ENCODE results near the gene HEATR9.
A peak's percentile ranks its signal among the peaks of the same experiment; 100 is the strongest.
"Not testable (repeated sequence)": the region's sequence is repeated elsewhere in the genome, so short reads cannot be mapped to it uniquely, and the experiment has no call there.

HEATR9 gene, protein sequence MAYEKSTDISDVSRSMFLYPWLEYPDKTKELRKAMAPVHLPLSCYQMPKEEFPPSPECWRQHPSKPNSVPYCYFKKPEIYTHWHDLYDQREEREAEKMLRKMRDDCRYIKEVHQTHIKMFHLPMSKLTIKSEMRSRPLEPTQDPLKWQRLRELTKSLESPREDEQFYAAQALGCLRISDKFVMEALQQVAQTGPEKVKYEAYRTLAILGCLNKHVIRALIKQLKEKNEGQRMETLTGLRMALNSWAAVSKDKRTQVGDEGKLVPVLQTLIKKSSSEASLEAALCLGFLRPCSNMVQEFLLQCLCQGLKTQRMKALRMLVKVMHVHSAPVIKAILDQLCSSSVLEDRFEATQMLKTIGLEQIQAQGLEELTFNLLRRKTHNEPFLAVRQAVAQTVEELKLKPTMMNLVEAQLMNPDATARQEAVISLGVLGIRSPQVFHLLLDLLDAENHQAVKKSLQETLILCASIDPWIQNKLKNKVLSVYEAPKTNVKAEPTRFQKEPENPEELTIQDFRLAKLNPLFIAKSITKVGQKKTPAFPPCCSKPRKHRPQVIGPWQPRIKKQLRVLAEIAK

DNA sequence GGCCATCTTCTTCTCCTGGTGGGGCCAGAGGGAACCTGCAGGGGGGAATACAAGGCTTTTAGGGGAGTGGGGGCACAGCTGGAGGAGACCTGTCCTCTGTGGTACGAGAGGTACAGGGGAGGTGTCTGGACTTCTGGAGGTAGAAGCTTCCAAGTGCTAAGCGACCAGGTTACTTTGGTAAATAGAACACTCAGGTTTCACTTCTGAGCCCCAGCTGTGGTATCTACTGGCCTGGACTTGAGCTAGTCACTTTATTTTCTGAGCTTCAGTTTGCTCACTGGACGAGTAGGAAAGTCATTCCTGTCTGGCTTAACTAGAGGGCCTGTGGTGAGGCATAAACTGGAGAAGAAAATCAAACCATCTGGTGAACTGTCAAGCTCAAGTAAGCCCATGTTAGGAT, at the start of gene HEATR9:
Gene HEATR9, minus strand, starts transcription at position 155 of the 400 bp plus-strand sequence. Its CDS starts 149 bp downstream, at position 6.
- DNase-seq: no peak

DNA sequence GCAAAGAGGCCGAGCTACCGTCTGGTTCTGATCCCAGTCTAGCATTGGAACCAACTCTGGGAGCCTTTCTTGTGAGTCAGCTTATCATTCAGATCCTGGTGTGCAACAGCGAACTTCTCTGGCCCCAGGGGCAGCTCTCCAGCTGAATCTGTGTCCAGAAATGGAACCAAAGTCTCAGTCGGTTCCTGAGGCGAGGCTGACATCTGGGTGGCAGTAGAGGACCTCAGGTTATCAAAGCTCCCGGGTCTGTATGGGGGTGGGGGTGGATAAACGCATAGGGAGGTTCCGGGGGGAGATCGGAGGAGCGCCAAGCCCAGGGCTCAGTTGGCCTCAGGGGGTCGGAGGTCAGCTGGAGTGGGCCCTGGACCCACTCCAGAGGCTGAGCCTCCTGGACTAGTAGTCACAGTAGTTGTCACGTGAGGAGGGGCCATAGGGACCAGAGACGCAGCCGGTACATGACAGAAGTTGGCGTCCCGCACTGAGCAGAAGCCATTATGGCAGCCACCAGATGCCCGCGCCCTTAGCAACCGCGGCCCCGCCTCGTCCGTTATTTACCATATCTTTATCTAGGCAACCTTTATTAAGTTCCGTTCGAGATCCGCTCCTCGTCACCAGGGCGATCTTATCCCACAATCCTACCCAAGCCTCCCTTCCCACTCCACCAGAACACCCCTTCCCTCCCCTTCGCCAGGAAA, 49.0 kb upstream of the HEATR9 start:
- DNase-seq: no peak

DNA sequence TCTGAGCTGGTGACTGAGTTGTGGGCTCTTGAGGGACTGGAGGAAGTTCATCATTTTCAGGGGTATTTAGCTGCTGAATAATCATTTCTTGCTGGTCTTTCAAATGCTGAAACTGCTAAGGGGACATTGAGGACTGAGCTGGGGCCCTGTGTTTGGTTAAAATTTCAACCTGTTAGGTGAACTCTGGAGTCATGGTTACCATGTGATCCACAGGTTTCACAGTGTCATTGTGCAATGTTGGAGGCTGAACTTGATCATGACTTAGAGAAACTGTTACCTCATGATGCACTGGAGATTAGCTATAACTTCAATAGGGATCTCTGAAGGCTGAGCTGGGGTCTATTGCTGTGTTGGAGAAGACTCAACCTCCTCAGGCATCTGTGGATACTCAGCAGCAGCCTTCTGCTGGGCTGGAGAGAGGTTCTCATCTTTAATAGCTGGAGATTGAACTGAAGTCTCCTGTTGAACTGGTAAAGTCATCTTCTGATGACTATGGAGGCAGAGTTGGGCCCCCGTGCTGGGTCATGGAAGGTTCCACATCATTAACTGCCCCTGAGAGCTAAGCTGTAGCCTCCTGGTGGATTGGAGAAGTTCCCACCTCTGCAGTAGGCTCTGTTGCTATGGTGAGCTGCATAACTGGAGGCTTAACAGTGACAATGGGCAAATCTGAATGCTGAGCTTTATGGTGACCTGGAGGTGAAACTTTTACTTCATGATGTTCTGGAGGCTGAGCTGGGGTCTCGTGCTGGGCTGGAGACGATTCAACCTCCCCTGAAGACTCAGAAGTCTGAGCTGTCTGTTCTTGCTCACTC, 46.7 kb upstream of the HEATR9 start:
- DNase-seq: no peak

DNA sequence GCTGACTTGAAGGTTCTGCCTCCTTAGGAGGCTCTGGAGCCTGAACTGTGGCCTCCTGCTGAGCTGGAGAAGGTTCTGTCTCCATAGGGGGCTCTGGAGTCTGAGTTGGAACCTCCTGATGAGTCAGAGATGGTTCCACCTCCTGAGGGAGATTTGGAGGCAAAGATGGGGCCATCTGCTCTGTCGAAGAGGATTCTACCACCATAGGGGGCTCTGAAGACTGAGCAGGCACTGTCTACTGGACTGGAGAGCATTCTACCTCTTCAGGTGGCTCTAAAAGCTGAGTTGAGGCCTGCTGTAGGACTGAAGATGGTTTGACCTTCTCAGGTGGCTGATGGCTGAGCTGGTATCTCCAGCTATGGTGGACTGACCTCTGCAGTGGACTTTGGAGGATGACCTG, 45.7 kb upstream of the HEATR9 start:
- DNase-seq: no peak

DNA sequence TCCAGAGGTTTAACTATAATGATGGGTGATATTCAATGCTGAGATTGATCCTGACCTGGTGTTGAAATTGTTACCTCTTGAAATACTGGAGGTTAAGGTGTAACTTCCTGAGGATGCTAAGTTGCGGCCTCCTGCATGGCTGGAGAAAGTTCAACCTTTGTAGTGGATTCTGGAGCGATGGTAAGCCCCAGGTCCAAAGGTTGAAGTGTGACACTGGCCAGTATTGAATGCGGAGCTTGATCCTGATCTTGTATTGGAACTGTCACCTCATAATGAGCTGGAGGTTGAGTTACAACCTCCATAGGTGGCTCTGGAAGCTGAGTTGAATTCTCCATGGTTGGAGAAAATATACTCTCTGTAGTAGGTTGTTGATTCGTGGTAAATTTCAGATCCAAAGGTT, 44.9 kb upstream of the HEATR9 start:
- DNase-seq: no peak

DNA sequence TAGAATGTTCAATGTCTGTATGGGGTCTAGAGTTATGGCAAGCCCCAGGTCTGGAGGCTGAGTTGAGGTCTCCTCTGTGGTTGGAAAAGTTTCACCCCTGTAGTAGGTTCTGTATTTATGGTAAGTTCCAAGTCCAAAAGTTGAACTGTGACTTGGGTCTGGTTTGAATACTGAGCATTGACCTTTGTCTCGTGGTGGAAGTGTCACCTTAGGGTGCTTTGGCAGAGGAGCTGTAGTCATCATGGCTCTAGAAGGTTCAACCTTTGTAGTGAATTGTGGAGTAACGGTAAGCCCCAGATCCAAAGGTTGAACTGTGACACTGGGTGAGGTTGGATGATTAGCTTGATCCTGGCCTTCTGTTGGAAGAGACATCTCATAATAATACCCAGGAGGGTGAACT, 44.3 kb upstream of the HEATR9 start:
- no peak for DNase-seq

DNA sequence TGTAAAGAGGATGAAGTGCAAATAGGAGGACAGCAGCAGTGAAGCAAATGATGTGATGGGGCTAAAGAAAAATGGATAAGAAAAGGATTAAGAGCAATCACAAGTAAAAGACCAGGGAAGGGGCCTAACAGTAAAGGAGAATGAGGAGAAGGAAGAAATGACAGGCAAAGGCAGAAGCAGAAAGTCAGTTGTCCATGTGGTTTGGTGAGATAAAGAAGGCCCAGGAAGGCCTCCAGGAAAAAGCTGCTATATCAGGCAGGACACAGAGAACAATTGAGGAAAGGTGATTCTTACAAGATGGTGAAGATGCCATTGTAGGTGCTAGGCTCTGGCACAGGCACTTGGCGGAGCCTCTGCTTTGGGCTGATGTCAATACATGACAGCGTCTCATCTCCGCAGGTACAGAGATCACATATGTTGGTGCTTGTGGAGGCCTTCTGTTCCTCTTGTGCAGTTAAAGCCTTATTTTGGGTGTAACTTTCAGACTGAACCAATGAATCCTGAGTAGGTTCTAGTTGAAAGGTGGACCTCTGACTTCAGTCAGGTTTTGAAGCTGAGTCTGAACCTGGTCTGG, 43.7 kb upstream of the HEATR9 start:
- DNase-seq: no peak

DNA sequence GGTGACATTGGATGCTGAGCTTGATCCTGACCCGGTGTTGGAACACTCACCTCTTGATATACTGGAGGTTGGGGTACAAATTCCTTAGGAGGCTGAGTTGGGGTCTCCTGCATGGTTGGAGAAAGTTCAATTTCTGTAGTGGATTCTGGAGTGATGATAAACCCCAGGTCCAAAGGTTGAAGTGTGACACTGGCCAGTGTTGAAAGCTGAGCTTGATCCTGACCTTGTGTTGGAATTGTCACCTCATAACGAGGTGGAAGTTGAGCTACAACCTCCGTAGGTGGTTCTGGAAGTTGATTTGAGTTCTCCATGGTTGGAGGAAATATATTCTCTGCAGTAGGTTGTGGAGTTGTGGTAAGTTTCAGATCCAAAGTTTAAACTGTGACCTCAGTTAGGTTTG, 40.7 kb upstream of the HEATR9 start:
- DNase-seq: no peak

DNA sequence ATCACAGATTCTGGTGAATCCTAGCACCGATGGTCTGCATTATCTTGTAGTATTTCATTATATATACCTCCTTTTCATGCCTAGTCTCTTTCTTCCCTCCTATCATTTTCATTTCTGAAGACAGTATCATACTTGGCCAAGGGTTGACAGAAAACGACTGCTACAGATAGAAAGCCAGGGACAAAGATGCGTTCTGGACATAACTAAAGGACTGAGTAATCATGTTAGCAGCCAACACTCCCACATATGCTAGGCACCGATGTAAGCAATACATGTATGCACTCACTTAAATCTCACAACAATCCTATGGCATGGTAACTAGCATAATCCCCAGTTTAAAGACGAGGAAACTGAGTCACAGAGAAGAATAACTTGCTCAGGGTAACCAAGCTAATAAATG, 39.0 kb upstream of the HEATR9 start:
- DNase-seq: no peak

DNA sequence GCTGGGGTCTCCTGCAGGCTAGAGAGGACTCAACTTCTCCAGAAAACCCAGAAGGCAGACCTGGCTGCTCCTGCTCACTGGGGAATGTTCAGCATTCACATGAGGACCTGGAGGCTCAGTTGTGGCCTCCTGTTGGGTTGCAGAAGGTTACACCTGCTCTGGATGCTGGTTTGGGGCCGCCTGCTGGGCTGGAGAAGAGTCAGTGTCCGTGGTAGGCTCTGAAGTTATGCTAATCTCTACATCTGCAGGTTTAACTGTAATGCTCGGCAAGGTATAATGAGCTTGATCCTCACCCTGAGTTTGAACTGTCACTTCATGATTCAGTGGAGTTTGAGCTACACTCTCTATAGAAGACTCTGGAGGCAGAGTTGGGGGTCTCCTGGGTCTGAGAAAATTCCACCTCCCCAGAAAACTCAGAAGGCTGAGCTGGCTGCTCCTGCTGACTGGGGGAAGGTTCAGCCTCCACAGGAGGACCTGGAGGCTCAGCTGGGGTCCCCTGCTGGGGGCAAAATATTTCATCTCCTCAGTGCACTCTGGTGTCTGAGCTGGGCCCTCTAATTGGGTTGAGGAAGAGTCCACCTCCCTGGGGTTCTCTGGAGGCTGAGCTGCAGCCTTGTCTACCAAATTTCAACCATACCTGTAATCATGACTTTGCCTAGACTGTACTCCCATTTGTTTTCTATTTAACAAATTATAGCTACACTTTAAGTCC, 38.4 kb upstream of the HEATR9 start:
- DNase-seq: peak; percentile 14

DNA sequence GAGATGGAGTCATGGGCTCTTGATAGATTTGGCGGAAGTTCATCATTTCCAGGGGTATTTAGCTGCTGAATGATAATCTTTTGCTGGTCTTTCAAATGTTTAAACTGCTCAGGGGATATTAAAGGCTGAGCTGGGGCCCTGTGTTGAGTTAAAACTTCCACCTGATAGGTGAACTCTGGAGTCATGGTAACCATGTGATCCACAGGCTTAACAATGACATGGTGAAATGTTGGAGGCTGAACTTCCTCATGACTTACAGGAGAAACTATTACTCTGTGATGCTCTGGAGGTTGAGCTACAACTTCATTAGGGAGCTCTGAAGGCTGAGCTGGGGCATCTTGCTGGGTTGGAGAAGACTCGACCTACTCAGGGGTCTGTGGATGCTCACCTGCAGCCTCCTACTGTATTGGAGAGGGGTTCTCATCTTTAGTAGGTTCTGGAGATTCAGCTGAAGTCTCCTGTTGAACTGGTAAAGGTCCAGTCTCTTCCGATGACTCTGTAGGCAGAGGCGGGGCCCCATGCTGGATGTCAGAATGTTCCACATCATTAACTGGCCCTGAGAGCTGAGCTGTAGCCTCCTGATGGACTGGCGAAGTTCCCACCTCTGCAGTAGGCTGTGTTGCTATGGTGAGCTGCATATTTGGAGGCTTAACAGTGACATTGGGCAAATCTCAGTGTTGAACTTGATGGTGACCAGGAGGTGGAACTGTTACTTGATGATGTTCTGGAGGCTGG, 37.7 kb upstream of the HEATR9 start:
- no peak for DNase-seq

DNA sequence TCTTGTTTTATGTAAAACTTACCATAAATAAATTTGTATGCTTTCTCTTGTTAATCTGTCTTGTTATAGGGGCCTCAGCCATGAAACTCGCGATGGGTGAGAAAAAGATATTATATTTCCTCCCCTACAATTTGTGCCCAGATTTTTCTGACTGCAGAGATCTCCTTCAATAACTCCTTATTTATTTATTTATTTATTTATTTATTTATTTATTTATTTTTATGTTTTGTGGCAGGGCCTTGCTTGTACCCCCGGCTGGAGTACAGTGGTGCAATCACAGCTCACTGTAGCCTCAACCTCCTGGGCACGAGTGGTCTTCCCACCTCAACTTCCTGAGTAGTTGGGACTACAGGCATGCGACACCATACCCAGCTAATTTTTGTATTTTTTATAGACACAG, 34.8 kb upstream of the HEATR9 start:
- DNase-seq: no peak

DNA sequence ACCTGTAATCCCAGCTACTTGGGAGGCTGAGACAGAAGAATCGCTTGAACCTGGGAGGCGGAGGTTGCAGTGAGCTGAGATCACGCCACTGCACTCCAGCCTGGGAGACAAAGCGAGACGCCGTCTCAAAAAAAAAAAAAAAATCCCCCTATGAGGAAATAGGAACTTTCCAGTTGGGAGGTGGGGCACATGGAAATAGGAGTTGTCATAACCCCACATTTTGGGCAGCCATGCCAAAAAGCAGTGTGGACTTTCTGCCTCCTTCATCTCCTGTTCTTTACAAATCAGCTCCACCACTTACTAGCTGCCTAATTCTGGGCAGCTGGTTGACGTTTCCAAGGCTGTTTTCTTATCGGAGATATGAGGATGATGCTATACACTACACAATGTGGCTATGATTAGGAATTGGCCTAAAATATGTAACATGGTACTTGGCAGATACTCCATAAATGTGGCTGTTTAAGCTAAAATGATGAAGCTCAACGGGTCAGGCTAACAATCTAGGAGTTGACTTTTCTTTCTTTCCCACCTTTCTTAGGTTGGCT, 33.0 kb upstream of the HEATR9 start:
- no peak for DNase-seq

DNA sequence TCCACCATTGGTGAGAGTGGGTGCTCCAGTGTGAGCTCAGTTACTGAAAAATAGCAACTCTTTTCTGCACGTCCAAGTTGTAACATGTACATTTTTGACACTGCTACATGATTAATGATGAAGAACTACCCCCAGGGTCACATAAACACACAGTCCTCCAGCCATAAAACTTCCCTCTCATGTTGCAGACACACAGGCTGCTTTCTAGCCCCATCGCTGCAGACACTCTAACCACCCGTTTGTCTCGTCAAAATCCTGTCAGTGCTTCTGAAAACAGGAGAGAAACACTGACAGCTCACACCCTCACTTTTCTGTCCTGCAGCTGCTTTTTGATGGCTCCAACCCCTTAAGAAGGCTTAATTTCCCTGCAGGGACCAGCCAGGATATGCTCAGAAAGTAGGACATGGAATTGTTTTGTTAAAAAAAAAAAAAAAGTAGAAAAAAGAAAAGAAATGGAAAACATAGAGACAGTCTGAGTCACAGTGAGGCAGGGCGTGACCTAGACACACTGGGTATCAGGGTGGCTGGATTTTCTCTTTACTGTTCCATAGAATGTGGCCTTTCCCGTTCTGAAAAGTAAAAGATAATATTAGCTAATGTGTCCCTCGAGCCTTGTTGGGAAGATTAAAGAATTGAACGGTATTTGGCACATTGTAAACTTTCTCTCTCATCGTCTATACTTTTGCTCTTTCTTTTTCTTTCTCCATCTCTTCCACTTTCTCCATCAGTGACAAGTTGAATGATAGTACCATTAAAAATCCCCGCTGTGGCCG, 32.2 kb upstream of the HEATR9 start:
- DNase-seq: peak; percentile 66

DNA sequence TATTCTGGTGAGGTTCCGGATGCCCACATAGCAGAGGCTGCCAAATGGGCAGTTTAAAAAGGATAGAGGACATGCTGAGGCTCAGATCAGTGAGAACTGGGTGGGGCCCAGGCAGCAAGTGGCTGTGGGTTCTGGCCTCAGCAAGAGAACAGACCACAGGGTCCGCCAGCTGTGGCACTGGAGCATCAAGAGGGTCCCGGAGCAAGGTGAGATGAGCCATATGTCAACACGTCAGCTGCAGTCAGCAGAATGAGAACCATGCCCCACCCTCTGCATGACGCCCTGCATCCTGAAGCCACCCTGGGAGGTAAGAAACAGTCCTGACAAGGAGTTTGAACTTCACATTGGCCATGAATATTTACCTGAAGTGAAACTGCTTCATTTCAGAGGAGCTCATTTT, 31.6 kb upstream of the HEATR9 start:
- DNase-seq: peak; percentile 61

DNA sequence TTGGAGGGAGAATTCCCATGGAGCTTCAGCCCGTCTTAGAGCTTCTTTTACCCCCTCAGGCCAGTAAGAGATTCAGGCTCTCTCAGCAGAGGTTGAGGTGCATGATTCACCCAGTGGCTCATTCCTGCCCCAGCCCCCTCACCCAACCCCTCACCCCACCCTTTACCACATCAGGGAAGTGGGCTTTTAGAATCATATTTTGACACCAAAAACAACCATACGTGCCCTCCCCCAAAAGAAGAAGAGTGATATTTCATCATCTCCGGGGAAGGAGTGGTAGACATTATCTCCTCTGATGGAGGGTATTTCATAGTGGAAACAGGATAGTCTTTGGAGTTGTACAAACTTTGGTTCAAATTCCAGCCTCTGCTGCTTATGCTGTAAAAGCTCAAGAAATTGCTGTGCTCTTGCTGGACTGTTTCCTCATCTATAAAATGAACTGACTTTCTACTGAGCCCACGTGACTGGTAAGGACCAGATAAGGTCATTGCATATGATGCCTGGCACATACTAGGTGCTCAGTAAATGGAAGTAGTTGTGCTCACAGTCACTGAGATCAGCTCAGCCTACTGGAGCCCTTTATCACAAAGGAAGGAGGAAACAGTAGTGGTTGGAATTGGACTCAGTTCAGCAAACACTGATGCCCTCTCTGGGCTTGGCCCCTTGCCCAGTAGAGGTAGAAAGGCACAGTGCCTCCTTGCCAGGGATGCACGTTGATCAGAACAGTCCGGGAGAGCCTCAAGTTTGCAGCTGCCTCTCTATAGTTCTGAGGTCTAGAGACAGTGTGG, 29.8 kb upstream of the HEATR9 start:
- peak; percentile 71 for DNase-seq

DNA sequence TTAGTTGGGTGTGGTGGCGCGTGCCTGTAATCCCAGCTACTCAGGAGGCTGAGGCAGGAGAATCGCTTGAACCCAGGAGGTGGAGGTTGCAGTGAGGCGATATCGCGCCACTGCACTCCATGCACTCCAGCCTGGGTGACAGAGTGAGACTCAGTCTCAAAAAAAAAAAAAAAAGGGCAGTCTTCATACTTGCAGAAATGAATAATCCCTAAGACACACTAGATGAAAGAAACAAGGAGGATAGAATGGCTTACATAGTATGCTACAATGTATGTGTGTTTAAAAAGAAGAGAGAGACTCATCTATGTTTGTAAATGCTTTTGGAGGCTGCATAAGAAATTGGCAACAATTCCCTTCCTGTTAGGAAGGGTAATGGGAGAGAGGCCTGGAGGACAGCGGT, 29.1 kb upstream of the HEATR9 start:
- DNase-seq: not testable (repeated sequence)

DNA sequence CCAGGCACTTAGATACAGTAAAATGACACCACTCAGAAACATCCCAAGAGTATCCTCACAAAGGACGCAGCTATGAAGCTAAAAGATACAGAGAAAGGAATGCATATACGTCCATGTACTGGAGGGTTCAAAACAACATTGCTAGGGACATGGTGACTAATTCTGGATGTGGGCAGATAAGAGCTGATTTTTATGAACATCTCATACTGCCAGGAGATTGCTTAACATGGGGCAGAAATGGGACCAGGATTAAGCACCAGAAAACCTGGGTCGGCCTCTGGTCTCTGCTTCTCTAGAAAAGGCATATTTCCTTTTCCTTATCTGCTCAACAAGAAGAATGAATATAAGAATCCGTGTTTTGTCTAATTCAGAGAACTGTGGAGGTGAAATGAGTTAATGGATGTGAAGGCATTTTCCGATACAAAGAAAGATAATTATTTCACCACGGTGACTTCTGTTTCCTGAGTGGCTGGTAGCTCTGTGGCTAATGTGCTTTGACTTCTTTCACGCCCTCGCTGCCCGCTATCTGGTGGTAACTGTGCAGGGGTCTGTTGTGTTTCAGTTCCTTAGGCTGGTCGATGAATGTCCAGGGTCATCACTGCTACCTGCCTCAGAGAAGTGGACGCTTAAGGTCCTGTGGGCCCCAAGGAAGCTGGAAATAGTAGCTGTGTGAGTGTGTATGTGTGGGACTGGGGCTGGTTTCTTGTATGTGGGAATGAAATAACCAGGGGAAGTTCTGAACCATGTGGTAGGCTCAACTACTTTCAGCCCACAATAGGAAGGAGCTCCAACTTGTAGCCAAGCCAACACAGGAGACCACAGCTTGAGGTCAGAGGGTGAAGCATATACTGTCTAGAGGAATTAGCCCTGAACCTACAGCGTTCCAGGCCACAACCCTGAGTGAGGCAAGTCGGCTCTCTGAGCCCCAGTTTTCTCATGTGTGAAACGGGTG, 27.2 kb upstream of the HEATR9 start:
- DNase-seq: peak; percentile 59
